GM12878 (cell line): Measurements from ENCODE around the gene TSPO. TPM values are rescaled to one million over a fixed set of nuclear protein-coding genes. Genes with fewer than 3 reads are reported as not detected.

Source experiments
- ATAC-seq: fragments of 200-7000 bp; cut with Tn5 transposase; 3 replicates; pipeline ENCODE4 v1.9.1; 2020; ENCODE audit warnings: mild to moderate bottlenecking, moderate library complexity
- BruUV-seq: library from RNA; stranded (reverse); fragments of 400-500 nt; replicated peaks from 2 replicates; lab custom pipeline; 2021; lab: Mats Ljungman, UMichigan
- CTCF ChIA-PET: fragments of 300-600 bp; sonication (Branson Sonifier 250); formaldehyde crosslinking; extraction: SDS; loops from one replicate; lab custom pipeline; 2021; ENCODE audit warnings: inconsistent platforms; lab: Yijun Ruan, JAX
- POLR2A ChIA-PET: fragments of 350-600 bp; formaldehyde crosslinking; extraction: SDS; loops from one replicate; lab custom pipeline; 2021; ENCODE audit warnings: inconsistent platforms; lab: Charles Lee
- RAD21 ChIA-PET: fragments of 300-600 bp; sonication (Branson Sonifier 250); formaldehyde crosslinking; loops from one replicate; lab custom pipeline; 2023; ENCODE audit warnings: antibody characterized with exemption; ENCODE audit not compliant: unreplicated experiment; lab: Charles Lee
- SMC1A ChIA-PET: fragments of 300-600 bp; sonication (Branson Sonifier 250); formaldehyde crosslinking; loops from one replicate; lab custom pipeline; 2023; ENCODE audit not compliant: unreplicated experiment, uncharacterized antibody; lab: Charles Lee
- DNase-seq: peaks from one replicate; pipeline ENCODE4 v3.0.0-alpha.2; 2011; ENCODE audit warnings: low read depth, low spot score
- FAIRE-seq: peaks from 3 replicates; lab custom pipeline; 2011; peaks lifted over from hg19 to GRCh38; lab: Jason Lieb, UNC
- H2AFZ ChIP-seq: 2 replicates; pipeline ENCODE4 v1.6.0; 2011; ENCODE audit warnings: low read depth, low read length, control low read depth; ENCODE audit not compliant: control insufficient read depth
- H3K27ac ChIP-seq: 2 replicates; pipeline ENCODE4 v1.5.1; 2011; ENCODE audit warnings: control low read depth; ENCODE audit not compliant: control insufficient read depth, insufficient read depth
- H3K27me3 ChIP-seq, 2 experiments: replicated peaks in 1 of 2; 2 replicates each; pipeline versions ENCODE4 v1.6.0 to v1.6.1; 2011; ENCODE audit warnings: low read length in 1 of 2; ENCODE audit not compliant: control insufficient read depth in 2 of 2, insufficient read depth in 2 of 2
- H3K36me3 ChIP-seq, 2 experiments: 2 replicates each; pipeline ENCODE4 v1.5.1; 2011; ENCODE audit warnings: low read length in 1 of 2; ENCODE audit not compliant: control insufficient read depth in 2 of 2, insufficient read depth in 2 of 2
- H3K4me1 ChIP-seq: 2 replicates; pipeline ENCODE4 v1.6.1; 2011; ENCODE audit warnings: mild to moderate bottlenecking, low read length, moderate library complexity, mixed read lengths; ENCODE audit not compliant: control insufficient read depth, insufficient read depth
- H3K4me2 ChIP-seq: 2 replicates; pipeline ENCODE4 v1.6.0; 2011; ENCODE audit warnings: control low read depth; ENCODE audit not compliant: control insufficient read depth, insufficient read depth
- H3K4me3 ChIP-seq: fragments of 200-600 bp; sonication (generic); 2 replicates; pipeline ENCODE4 v1.5.1; 2016
- H3K79me2 ChIP-seq: 2 replicates; pipeline ENCODE4 v1.6.0; 2011; ENCODE audit warnings: low read length; ENCODE audit not compliant: control insufficient read depth, insufficient read depth
- H3K9ac ChIP-seq: 2 replicates; pipeline ENCODE4 v1.8.0; 2011; ENCODE audit warnings: low read length, control low read depth, mixed read lengths; ENCODE audit not compliant: control insufficient read depth, insufficient read depth
- H3K9me3 ChIP-seq: replicated peaks from 3 replicates; pipeline ENCODE4 v1.5.1; 2011; ENCODE audit warnings: mild to moderate bottlenecking, low read length; ENCODE audit not compliant: control insufficient read depth, insufficient read depth
- H4K20me1 ChIP-seq: 2 replicates; pipeline ENCODE4 v1.6.0; 2011; ENCODE audit not compliant: control insufficient read depth, insufficient read depth
- EED ChIP-seq: sonication (generic); IDR thresholded peaks from 2 replicates; pipeline ENCODE4 v1.6.1; 2016; ENCODE audit warnings: antibody characterized with exemption, low read depth
- IKZF1 ChIP-seq: fragments of 450-650 bp; conservative IDR thresholded peaks from 2 replicates; pipeline ENCODE4 v1.6.1; 2017; ENCODE audit warnings: antibody characterized with exemption, mild to moderate bottlenecking
- IKZF2 ChIP-seq, 2 experiments: fragments of 450-650 bp; IDR thresholded peaks; 2 replicates each; pipeline ENCODE4 v1.6.1; 2017; ENCODE audit warnings: mild to moderate bottlenecking in 2 of 2, moderate library complexity in 2 of 2
- KDM1A ChIP-seq: fragments of 200-600 bp; sonication (generic); IDR thresholded peaks from 2 replicates; pipeline ENCODE4 v1.6.1; 2016; ENCODE audit warnings: borderline replicate concordance
- MTA3 ChIP-seq: IDR thresholded peaks from 2 replicates; pipeline ENCODE4 v1.6.1; 2012; ENCODE audit warnings: low read length, inconsistent platforms, borderline replicate concordance
- RUNX3 ChIP-seq: IDR thresholded peaks from 2 replicates; pipeline ENCODE4 v1.6.1; 2012; ENCODE audit warnings: low read length, inconsistent platforms
- SPI1 ChIP-seq: IDR thresholded peaks from 2 replicates; pipeline ENCODE4 v1.6.1; 2011; ENCODE audit warnings: low read depth, mild to moderate bottlenecking, low read length, moderate library complexity, borderline replicate concordance; ENCODE audit not compliant: insufficient read depth
- STAT3 ChIP-seq: IDR thresholded peaks from 2 replicates; pipeline ENCODE4 v1.6.1; 2011; ENCODE audit warnings: low read depth, low read length, improper control_type of control experiment
- ZNF384 ChIP-seq: IDR thresholded peaks from 2 replicates; pipeline ENCODE4 v1.6.1; 2012; ENCODE audit warnings: low read depth, mild to moderate bottlenecking, low read length, improper control_type of control experiment, borderline replicate concordance
- WGBS: methylation state at CpG from one replicate; pipeline ENCODE4 v1.1.6; 2016; ENCODE audit warnings: low lambda C conversion rate; ENCODE audit not compliant: insufficient replicate concordance, insufficient coverage; ENCODE audit errors: missing lambda C conversion rate; 5-methylcytosine and 5-hydroxymethylcytosine counted together
- in situ Hi-C: fragments of 300-500 bp; cut with MboI; formaldehyde crosslinking; loops from 9 replicates; pipeline ENCODE4 v1.14.3; 2018; ENCODE audit warnings: mixed read lengths
- intact Hi-C: fragments of 100-400 bp; cut with micrococcal nuclease; formaldehyde crosslinking; loops from one replicate; pipeline ENCODE4 v1.14.2; 2022; ENCODE audit not compliant: unreplicated experiment
- polyA plus RNA-seq, 11 experiments: library from polyadenylated mRNA; depleted of rRNA in 4 of 11; unstranded in 6 of 11; stranded (reverse) in 5 of 11; fragments of >200 nt; fragmentation: Nextera tagmentation in 4 of 11; fragmentation: Illumina TruSeq in 1 of 11; extraction: Ambion mirVana in 4 of 11; extraction: Trizol in 1 of 11; gene quantifications; 1 replicate in 1 of 11; 2 replicates in 10 of 11; pipeline versions ENCODE4 v1.2.1 to v1.2.3, GENCODE V29; 2011 to 2016; ENCODE audit warnings: inconsistent platforms in 2 of 11, missing spikeins in 2 of 11, low read depth in 1 of 11
- total RNA-seq, 4 experiments: library from RNA; depleted of rRNA in 3 of 4; stranded (reverse); fragments of >200 nt in 3 of 4; fragmentation: Illumina TruSeq in 1 of 4; extraction: Trizol in 1 of 4; gene quantifications; 2 replicates each; pipeline versions ENCODE4 v1.2.1 to v1.2.3, GENCODE V29; 2013 to 2021
- TF ChIP-seq, protein P1 (sequence below): IDR thresholded peaks from 2 replicates; pipeline ENCODE4 v1.6.1; 2012; ENCODE audit warnings: low read depth, low read length, improper control_type of control experiment
- TF ChIP-seq, protein P2 (sequence below): fragments of 450-650 bp; IDR thresholded peaks from 2 replicates; pipeline ENCODE4 v1.6.1; 2017; ENCODE audit warnings: mild to moderate bottlenecking
- TF ChIP-seq, protein P3 (sequence below): IDR thresholded peaks from 2 replicates; pipeline ENCODE4 v1.6.1; 2012; ENCODE audit warnings: low read length, inconsistent platforms

Gene TSPO
- total and polyA plus RNA-seq, 10 of the 15 experiments (the other 5 are each of a cell fraction or from before 2014, with no cell fraction given): 1.4 to 50.5 (median 18.8) TPM

DNA sequence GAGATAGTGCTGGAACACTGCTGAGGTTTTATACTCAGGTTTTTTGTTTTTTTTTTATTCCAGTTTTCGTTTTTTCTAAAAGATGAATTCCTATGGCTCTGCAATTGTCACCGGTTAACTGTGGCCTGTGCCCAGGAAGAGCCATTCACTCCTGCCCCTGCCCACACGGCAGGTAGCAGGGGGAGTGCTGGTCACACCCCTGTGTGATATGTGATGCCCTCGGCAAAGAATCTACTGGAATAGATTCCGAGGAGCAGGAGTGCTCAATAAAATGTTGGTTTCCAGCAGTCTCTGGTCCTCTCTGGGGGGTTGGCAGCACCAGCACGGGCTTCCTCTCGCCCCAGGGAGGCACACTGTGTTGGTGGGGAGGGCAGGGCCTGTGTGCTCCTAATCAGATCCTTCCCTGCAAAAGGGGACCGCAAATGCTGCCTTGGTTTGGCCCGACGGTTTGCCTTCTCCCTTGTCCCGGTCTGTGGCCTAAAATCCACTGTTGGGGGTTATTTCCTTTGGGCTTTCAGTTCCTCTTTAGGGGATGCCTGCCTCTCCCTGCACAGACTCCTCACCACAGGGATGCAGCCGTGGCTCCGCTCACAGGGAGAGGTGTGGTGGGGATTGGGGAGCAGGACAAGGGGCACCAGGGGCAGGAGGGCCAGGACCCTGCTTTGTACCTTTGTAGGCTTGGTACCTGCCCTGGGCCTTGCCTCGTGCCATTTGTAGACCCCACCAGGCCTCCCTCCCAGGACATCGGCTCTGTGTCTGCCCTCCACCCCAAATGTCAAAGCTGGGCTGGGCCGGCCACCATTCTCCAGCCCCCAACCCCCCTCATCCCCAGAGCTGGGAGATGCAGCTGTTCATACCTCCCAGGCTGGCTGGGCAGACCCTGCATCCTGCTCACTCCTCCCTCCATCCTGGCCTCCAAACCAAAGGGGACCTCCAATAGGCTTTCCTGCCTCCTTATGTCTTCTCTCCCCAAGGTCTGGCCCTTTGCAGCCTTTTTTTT lies 21.6 kb upstream of the TSPO start:
- Histone ChIP-seq H3K4me1 (peaks cover 31% of the 10 kb centered on the region), H3K4me3 (no peak overlapping the region), H3K9ac (no peak overlapping the region), H3K4me2 (no peak overlapping the region), H3K27me3 (no peaks in the 10 kb centered on the region), H3K36me3 (peaks cover 4% of the 10 kb centered on the region in 2 experiments), H3K9me3 (no peaks in the 10 kb centered on the region), H2AFZ (no peak overlapping the region), H4K20me1 (no peaks in the 10 kb centered on the region), H3K27ac (no peak overlapping the region), H3K79me2 (no peaks in the 10 kb centered on the region)
- ChIA-PET POLR2A (interaction anchor here (0.7 kb wide), 1 partner anchor 10 kb away, joined by 14 read pairs; no protein-coding TSS in a partner anchor), CTCF (interaction anchor here (0.6 kb wide), 1 partner anchor 55 kb away, joined by 4 read pairs; no protein-coding TSS in a partner anchor), RAD21 (interaction anchor here (0.6 kb wide), 1 partner anchor 99 kb away, joined by 4 read pairs; no protein-coding TSS in a partner anchor), SMC1A (no interaction called here)
- no TSS peak for BruUV-seq
- FAIRE-seq: no peak
- ATAC-seq: no peak
- intact Hi-C loops: no loop called here
- in situ Hi-C loops: no loop called here
- WGBS: 65% methylated on average over 16 of the region's 16 CpGs
- no peak for DNase-seq
- TF ChIP-seq, protein P1, sequence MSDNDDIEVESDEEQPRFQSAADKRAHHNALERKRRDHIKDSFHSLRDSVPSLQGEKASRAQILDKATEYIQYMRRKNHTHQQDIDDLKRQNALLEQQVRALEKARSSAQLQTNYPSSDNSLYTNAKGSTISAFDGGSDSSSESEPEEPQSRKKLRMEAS: no peak
- TF ChIP-seq SPI1 (peak; percentile 75), IKZF2 (IDR thresholded peaks at IDR 0.05) (0 out of 4 replicates have a peak, but pooled peaks of 1 of the 2 experiments have one; percentile 16), MTA3 (no peak), IKZF1 (peak; percentile 38), ZNF384 (no peak), KDM1A (no peak), STAT3 (no peak), RUNX3 (peak; percentile 19; the same call in 1 of the 2 replicates), EED (peak; percentile 70)
- TF ChIP-seq, protein P2, sequence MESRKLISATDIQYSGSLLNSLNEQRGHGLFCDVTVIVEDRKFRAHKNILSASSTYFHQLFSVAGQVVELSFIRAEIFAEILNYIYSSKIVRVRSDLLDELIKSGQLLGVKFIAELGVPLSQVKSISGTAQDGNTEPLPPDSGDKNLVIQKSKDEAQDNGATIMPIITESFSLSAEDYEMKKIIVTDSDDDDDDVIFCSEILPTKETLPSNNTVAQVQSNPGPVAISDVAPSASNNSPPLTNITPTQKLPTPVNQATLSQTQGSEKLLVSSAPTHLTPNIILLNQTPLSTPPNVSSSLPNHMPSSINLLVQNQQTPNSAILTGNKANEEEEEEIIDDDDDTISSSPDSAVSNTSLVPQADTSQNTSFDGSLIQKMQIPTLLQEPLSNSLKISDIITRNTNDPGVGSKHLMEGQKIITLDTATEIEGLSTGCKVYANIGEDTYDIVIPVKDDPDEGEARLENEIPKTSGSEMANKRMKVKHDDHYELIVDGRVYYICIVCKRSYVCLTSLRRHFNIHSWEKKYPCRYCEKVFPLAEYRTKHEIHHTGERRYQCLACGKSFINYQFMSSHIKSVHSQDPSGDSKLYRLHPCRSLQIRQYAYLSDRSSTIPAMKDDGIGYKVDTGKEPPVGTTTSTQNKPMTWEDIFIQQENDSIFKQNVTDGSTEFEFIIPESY: no peak
- TF ChIP-seq, protein P3, sequence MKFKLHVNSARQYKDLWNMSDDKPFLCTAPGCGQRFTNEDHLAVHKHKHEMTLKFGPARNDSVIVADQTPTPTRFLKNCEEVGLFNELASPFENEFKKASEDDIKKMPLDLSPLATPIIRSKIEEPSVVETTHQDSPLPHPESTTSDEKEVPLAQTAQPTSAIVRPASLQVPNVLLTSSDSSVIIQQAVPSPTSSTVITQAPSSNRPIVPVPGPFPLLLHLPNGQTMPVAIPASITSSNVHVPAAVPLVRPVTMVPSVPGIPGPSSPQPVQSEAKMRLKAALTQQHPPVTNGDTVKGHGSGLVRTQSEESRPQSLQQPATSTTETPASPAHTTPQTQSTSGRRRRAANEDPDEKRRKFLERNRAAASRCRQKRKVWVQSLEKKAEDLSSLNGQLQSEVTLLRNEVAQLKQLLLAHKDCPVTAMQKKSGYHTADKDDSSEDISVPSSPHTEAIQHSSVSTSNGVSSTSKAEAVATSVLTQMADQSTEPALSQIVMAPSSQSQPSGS: no peak
